GM19025 (cell line): Measurements from ENCODE around the gene VAV2.

Experiments used
- ATAC-seq: cut with Tn5 transposase; IDR thresholded peaks from one replicate; pipeline ENCODE4 v1.9.1; 2021; ENCODE audit warnings: mild to moderate bottlenecking, low read depth, moderate library complexity; ENCODE audit not compliant: unreplicated experiment

The VAV2 gene

GRCh38 chr9:133791735-133792649, 200.1 kb downstream of the VAV2 start:
- no peak for ATAC-seq

- no peak for ATAC-seq
Observed at GRCh38 chr9:133791069-133791468, 201.1 kb downstream of the VAV2 start.

GRCh38 chr9:133789778-133790177, 202.3 kb downstream of the VAV2 start:
- ATAC-seq = no peak

GRCh38 chr9:133788819-133789717, 203.1 kb downstream of the VAV2 start:
- ATAC-seq = no peak

GRCh38 chr9:133788045-133788818, 203.9 kb downstream of the VAV2 start:
- ATAC-seq = no peak

- ATAC-seq = no peak
Observed at GRCh38 chr9:133787754-133788025, 204.4 kb downstream of the VAV2 start.

- no peak for ATAC-seq
Observed at GRCh38 chr9:133786907-133787753, 205.0 kb downstream of the VAV2 start.

GRCh38 chr9:133786371-133786753, 205.8 kb downstream of the VAV2 start:
- no peak for ATAC-seq

GRCh38 chr9:133785753-133786370, 206.3 kb downstream of the VAV2 start:
- no peak for ATAC-seq

- ATAC-seq = no peak
Observed at GRCh38 chr9:133784731-133785561, 207.2 kb downstream of the VAV2 start.

GRCh38 chr9:133783331-133783731, 208.8 kb downstream of the VAV2 start:
- no peak for ATAC-seq

- ATAC-seq = no peak
Observed at GRCh38 chr9:133782157-133783130, 209.7 kb downstream of the VAV2 start.

GRCh38 chr9:133781828-133782135, 210.3 kb downstream of the VAV2 start:
- ATAC-seq = no peak

GRCh38 chr9:133780962-133781827, 210.9 kb downstream of the VAV2 start:
- ATAC-seq = no peak

GRCh38 chr9:133780404-133780945, 211.6 kb downstream of the VAV2 start:
- ATAC-seq = no peak
